ENCODE data around the gene PDE10A. TPM values are rescaled to one million over a fixed set of nuclear protein-coding genes. Genes with fewer than 3 reads are reported as not detected.

The PDE10A gene
- total and polyA plus RNA-seq, 2 of the 4 experiments (the other 2 are of a cell fraction): 3.4 to 12.4 TPM

- Histone ChIP-seq H3K9ac (ENCODE audit: low read depth, low read length) (no peak overlapping the region), H2BK15ac (ENCODE audit: low read depth, low read length) (0 out of 3 replicates have a peak overlapping the region, but pooled peaks have one; percentile 92), H3K79me1 (ENCODE audit: low read depth in 1 of 2, low read length in 2 of 2) (peaks cover 13 to 41% of the 10 kb centered on the region in 2 experiments; a peak in 3 of 4 replicates), H3K4me1 (ENCODE audit: control insufficient read depth, insufficient read depth, low read length) (peaks cover 18% of the 10 kb centered on the region), H3K4me2 (ENCODE audit: low read depth, low read length) (peak overlapping the region; percentile 96), H3K56ac (ENCODE audit: extremely low read depth, insufficient read depth, low read length) (peak overlapping the region; percentile 52; the same call in 1 of the 2 replicates), H3K36me3 (ENCODE audit: control insufficient read depth, insufficient read depth, low read length) (no peaks in the 10 kb centered on the region), H4K20me1 (ENCODE audit: insufficient read depth, low read length) (peaks cover 4% of the 10 kb centered on the region; the same call in 1 of the 2 replicates), H3K4ac (ENCODE audit: low read depth, low read length) (peak overlapping the region; percentile 67; the same call in 1 of the 2 replicates), H2AK9ac (replicated peaks; ENCODE audit: low read depth, low read length, poor library complexity) (no peak overlapping the region), H2AFZ (replicated peaks; ENCODE audit: low read length, poor library complexity) (no peak overlapping the region), H3K23ac (ENCODE audit: low read depth, low read length) (peak overlapping the region; percentile 79; the same call in 1 of the 2 replicates), H4K8ac (ENCODE audit: low read depth in 2 of 2, low read length in 2 of 2) (peak overlapping the region in 1 of 2 experiments; percentile 76; a peak in 1 of 4 replicates), H3K18ac (ENCODE audit: low read depth, low read length) (peak overlapping the region; percentile 93; the same call in 1 of the 2 replicates), H3K27me3 (ENCODE audit: control insufficient read depth, insufficient read depth, low read length) (no peaks in the 10 kb centered on the region), H4K5ac (ENCODE audit: low read depth, low read length) (peak overlapping the region; percentile 61; the same call in 1 of the 2 replicates), H2BK120ac (ENCODE audit: low read depth, low read length) (peak overlapping the region; percentile 87), H2AK5ac (ENCODE audit: low read depth, low read length) (no peak overlapping the region), H2BK5ac (ENCODE audit: low read depth, low read length, poor library complexity, severe bottlenecking) (peak overlapping the region; percentile 98), H3K4me3 (ENCODE audit: insufficient read depth, low read depth, low read length) (no peak overlapping the region), H3K27ac (ENCODE audit: insufficient read depth, low read length) (peak overlapping the region; percentile 39; the same call in 1 of the 2 replicates), H3K14ac (replicated peaks; ENCODE audit: low read depth, low read length) (peak overlapping the region; percentile 59; the same call in 1 of the 2 replicates), H2BK20ac (ENCODE audit: low read depth, low read length) (peak overlapping the region; percentile 76; the same call in 1 of the 2 replicates), H4K91ac (ENCODE audit: insufficient read depth, low read depth, low read length) (peak overlapping the region; percentile 41; the same call in 1 of the 2 replicates), H3K9me1 (ENCODE audit: insufficient read depth, low read length) (peaks cover 13% of the 10 kb centered on the region; the same call in 1 of the 2 replicates), H3K9me3 (ENCODE audit: control insufficient read depth, insufficient read depth, low read length) (no peaks in the 10 kb centered on the region)
- dilution Hi-C loops (cut with HindIII; ENCODE audit: low sequenced_read_pairs, unreplicated experiment): no loop called here
- peak; percentile 53; the same call in 1 of the 2 replicates for TF ChIP-seq CEBPB (IDR thresholded peaks at IDR 0.05; ENCODE audit: low read depth, low read length)
- TF ChIP-seq RCOR1 (IDR thresholded peaks at IDR 0.05; ENCODE audit: insufficient replicate concordance, low read length): no peak
- TF ChIP-seq SMC3 (IDR thresholded peaks at IDR 0.05; ENCODE audit: low read depth, low read length): no peak
- TF ChIP-seq POLR2A (IDR thresholded peaks at IDR 0.05; ENCODE audit: low read depth, low read length): peak; percentile 30; the same call in 1 of the 2 replicates
- no peak for TF ChIP-seq RFX5 (IDR thresholded peaks at IDR 0.05; ENCODE audit: low read depth, low read length)
- peak; percentile 69 for TF ChIP-seq MAFK (IDR thresholded peaks at IDR 0.05; ENCODE audit: low read depth, low read length)
- TF ChIP-seq USF2 (IDR thresholded peaks at IDR 0.05; ENCODE audit: low read depth, low read length): no peak
- no CpG with 5 or more reads among the region's 2 CpGs for WGBS, 2 experiments (ENCODE audit: extremely low coverage in 2 of 2, insufficient read length in 1 of 2)
- ATAC-seq (ENCODE audit: low read depth) (peak; percentile 93), DNase-seq (peak; percentile 93)
- CTCF ChIA-PET: no interaction called here
- POLR2A ChIA-PET (ENCODE audit: unreplicated experiment): no interaction called here
- BruUV-seq (replicated peaks): no TSS peak
- intact Hi-C loops (cut with micrococcal nuclease): loop anchor here (5.0 kb wide), 3 partner anchors 54 to 91 kb away; partner anchors contain the start of gene PDE10A
- in situ Hi-C loops (cut with MboI; ENCODE audit: low sequenced_read_pairs): no loop called here
Measured at GRCh38 chr6:165571068-165571682, 91.9 kb downstream of the PDE10A start.
